Measurements from ENCODE around the gene CCSER1. TPM values are rescaled to one million over a fixed set of nuclear protein-coding genes. Genes with fewer than 3 reads are reported as not detected.

The CCSER1 gene
- total RNA-seq, 1 donor from 2014 or later: 1.4 TPM

- TF ChIP-seq, protein P1, sequence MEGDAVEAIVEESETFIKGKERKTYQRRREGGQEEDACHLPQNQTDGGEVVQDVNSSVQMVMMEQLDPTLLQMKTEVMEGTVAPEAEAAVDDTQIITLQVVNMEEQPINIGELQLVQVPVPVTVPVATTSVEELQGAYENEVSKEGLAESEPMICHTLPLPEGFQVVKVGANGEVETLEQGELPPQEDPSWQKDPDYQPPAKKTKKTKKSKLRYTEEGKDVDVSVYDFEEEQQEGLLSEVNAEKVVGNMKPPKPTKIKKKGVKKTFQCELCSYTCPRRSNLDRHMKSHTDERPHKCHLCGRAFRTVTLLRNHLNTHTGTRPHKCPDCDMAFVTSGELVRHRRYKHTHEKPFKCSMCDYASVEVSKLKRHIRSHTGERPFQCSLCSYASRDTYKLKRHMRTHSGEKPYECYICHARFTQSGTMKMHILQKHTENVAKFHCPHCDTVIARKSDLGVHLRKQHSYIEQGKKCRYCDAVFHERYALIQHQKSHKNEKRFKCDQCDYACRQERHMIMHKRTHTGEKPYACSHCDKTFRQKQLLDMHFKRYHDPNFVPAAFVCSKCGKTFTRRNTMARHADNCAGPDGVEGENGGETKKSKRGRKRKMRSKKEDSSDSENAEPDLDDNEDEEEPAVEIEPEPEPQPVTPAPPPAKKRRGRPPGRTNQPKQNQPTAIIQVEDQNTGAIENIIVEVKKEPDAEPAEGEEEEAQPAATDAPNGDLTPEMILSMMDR (IDR thresholded peaks at IDR 0.05; ENCODE audit: insufficient read depth, low read length, poor library complexity, severe bottlenecking): no peak
- no peaks in the 10 kb centered on the region for H3K36me3 ChIP-seq (ENCODE audit: control insufficient read depth, insufficient read depth, low read length)
- H3K4me3 ChIP-seq (ENCODE audit: low read depth, low read length): no peak overlapping the region
- no peak for DNase-seq (ENCODE audit: low read depth)
- no peaks in the 10 kb centered on the region for H3K27me3 ChIP-seq (ENCODE audit: control insufficient read depth, insufficient read depth, low read length)
Measured at GRCh38 chr4:91025241-91026148, 898.3 kb downstream of the CCSER1 start.

- TF ChIP-seq, protein P1 (IDR thresholded peaks at IDR 0.05; ENCODE audit: insufficient read depth, low read length, poor library complexity, severe bottlenecking): no peak
- no peak overlapping the region for H3K4me3 ChIP-seq (ENCODE audit: low read depth, low read length)
Measured at GRCh38 chr4:91028228-91028627, 901.0 kb downstream of the CCSER1 start.

GRCh38 chr4:91031761-91032160, 904.6 kb downstream of the CCSER1 start:
- no peaks in the 10 kb centered on the region for H3K27me3 ChIP-seq (ENCODE audit: control insufficient read depth, insufficient read depth, low read length)
- DNase-seq (ENCODE audit: low read depth): no peak
- TF ChIP-seq, protein P1 (IDR thresholded peaks at IDR 0.05; ENCODE audit: insufficient read depth, low read length, poor library complexity, severe bottlenecking): no peak
- H3K36me3 ChIP-seq (ENCODE audit: control insufficient read depth, insufficient read depth, low read length): no peaks in the 10 kb centered on the region
- H3K4me3 ChIP-seq (ENCODE audit: low read depth, low read length): no peak overlapping the region

More at GRCh38 chr4:91028228-91028627, 901.0 kb downstream of the CCSER1 start:
- no peaks in the 10 kb centered on the region for H3K27me3 ChIP-seq (ENCODE audit: control insufficient read depth, insufficient read depth, low read length)
- DNase-seq (ENCODE audit: low read depth): no peak
- no peaks in the 10 kb centered on the region for H3K36me3 ChIP-seq (ENCODE audit: control insufficient read depth, insufficient read depth, low read length)

GRCh38 chr4:91032725-91033445, 905.7 kb downstream of the CCSER1 start:
- TF ChIP-seq, protein P1 (IDR thresholded peaks at IDR 0.05; ENCODE audit: insufficient read depth, low read length, poor library complexity, severe bottlenecking): no peak
- Histone ChIP-seq H3K36me3 (ENCODE audit: control insufficient read depth, insufficient read depth, low read length) (no peaks in the 10 kb centered on the region), H3K4me3 (ENCODE audit: low read depth, low read length) (no peak overlapping the region), H3K27me3 (ENCODE audit: control insufficient read depth, insufficient read depth, low read length) (no peaks in the 10 kb centered on the region)
- no peak for DNase-seq (ENCODE audit: low read depth)

DNA sequence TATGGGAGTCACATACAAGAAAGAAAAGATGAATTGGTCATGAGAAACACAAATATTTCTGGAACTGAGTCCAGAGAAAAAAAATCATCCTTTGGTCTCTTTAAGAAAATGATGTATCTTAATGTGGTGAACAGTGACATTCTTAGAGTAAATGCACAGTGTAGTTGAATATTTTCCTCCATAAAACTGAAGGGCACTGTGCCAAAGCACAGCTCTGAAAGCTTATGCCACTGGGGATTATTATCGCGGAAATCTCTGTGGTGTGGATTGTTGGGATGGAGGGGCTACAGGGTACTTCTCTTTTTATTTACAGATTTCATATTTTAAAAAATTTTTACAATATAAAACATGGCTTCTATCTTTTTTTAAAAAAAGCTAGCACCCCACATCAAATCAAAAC, 908.1 kb downstream of the CCSER1 start:
- Histone ChIP-seq H3K36me3 (ENCODE audit: control insufficient read depth, insufficient read depth, low read length) (no peaks in the 10 kb centered on the region), H3K4me3 (ENCODE audit: low read depth, low read length) (no peak overlapping the region), H3K27me3 (ENCODE audit: control insufficient read depth, insufficient read depth, low read length) (no peaks in the 10 kb centered on the region)
- DNase-seq (ENCODE audit: low read depth): no peak
- TF ChIP-seq, protein P1 (IDR thresholded peaks at IDR 0.05; ENCODE audit: insufficient read depth, low read length, poor library complexity, severe bottlenecking): no peak

Measured in kidney epithelial cell (primary cell).